ENCODE results near the gene RNF4.

- no peak for TF ChIP-seq YY1 (IDR thresholded peaks at IDR 0.05; ENCODE audit: insufficient read depth, insufficient read length)
- TF ChIP-seq ZNF274 (IDR thresholded peaks at IDR 0.05; ENCODE audit: low read depth, low read length), result no peak
- TF ChIP-seq SUZ12 (IDR thresholded peaks at IDR 0.05; ENCODE audit: extremely low read depth, insufficient read depth, insufficient read length), result no peak
Measured at GRCh38 chr4:2459589-2460349, 9.1 kb upstream of the RNF4 start.
